ENCODE results near the gene TSPAN9. TPM values are rescaled to one million over a fixed set of nuclear protein-coding genes. Genes with fewer than 3 reads are reported as not detected.

The TSPAN9 gene
- polyA plus RNA-seq, 3 donors = 0.15 to 0.34 (median 0.25) TPM

DNA sequence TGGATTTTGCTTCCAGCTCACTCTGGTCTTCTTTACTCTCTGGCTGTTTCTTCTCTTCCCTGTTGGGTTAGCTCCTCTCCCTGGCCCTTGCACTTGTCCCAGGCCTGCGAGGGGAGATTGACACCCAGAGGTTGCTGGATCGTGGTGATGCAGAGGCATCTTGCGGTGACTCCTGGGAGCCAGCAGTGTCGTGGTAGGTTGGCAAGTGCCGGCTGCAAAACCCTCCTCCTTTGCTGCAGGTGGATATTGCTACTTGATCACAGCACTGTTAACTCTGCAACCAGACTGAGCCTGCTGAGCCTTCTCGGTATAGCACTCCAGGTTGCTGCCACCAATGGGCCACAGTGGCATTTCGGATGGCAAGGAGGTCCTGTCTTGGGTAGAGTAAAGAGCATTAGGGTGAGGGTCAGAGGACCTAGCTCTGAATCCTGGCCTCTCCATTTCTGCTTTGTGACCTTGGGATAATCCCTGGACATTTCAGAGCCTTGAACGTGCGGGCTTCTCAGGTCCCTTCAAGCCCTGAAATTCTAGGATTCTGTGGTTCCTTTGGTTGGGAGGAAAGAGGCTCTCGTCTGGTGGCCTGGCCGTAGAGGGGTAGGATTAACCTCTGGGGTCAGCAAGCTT lies 87.4 kb downstream of the TSPAN9 start:
- H3K79me2 ChIP-seq (ENCODE audit: insufficient read depth, low read length) = no peaks in the 10 kb centered on the region
- Mint-ChIP-seq H3K36me3 (no peaks in the 10 kb centered on the region), H3K4me3 (no peak overlapping the region), H3K9me3 (peaks cover 0 to 7% (median 2%) of the 10 kb centered on the region in 7 donors), H3K27me3 (ENCODE audit: low read depth in 3 of 3) (peaks cover 11 to 18% (median 16%) of the 10 kb centered on the region in 3 donors), H3K27ac (no peak overlapping the region), H3K4me1 (no peaks in the 10 kb centered on the region)
- H3K4me3 ChIP-seq (replicated peaks in 1 of 3; ENCODE audit: low read depth in 2 of 3, low read length in 3 of 3) = no peak overlapping the region
- no peaks in the 10 kb centered on the region for H4K20me1 ChIP-seq (ENCODE audit: insufficient read depth, low read length)
- H3K27me3 ChIP-seq (ENCODE audit: control insufficient read depth in 2 of 2, insufficient read depth in 2 of 2, low read length in 2 of 2) = no peaks in the 10 kb centered on the region
- TF ChIP-seq CTCF (IDR thresholded peaks at IDR 0.05) = no peak
- intact Hi-C loops (cut with micrococcal nuclease) = no loop called here
- no peak overlapping the region for H3K27ac ChIP-seq (ENCODE audit: low read depth in 1 of 2, low read length in 2 of 2)
- H3K4me1 ChIP-seq (ENCODE audit: control insufficient read depth in 1 of 2, insufficient read depth in 2 of 2, low read length in 2 of 2) = no peaks in the 10 kb centered on the region
- no peak overlapping the region for H3K9ac ChIP-seq (ENCODE audit: insufficient read depth, low read length, poor library complexity, severe bottlenecking)
- H3K9me3 ChIP-seq (replicated peaks in 1 of 2; ENCODE audit: control insufficient read depth in 1 of 2, insufficient read depth in 1 of 2, low read length in 2 of 2) = no peaks in the 10 kb centered on the region
- H2AFZ ChIP-seq (ENCODE audit: insufficient read depth, low read depth, low read length, poor library complexity, severe bottlenecking) = no peak overlapping the region
- DNase-seq = no peak
- WGBS (ENCODE audit: insufficient coverage) = 90% methylated on average over 11 of the region's 11 CpGs
- H3K36me3 ChIP-seq (replicated peaks in 1 of 2; ENCODE audit: control insufficient read depth in 1 of 2, insufficient read depth in 2 of 2, low read length in 2 of 2) = no peaks in the 10 kb centered on the region
- H3K4me2 ChIP-seq (replicated peaks; ENCODE audit: extremely low read depth, low read length, poor library complexity, severe bottlenecking) = no peak overlapping the region

GRCh38 chr12:3165078-3165980 lies 88.2 kb downstream of the TSPAN9 start:
- DNase-seq = no peak
- no peaks in the 10 kb centered on the region for H3K4me1 ChIP-seq (ENCODE audit: control insufficient read depth in 1 of 2, insufficient read depth in 2 of 2, low read length in 2 of 2)
- Mint-ChIP-seq H3K4me1 (no peaks in the 10 kb centered on the region), H3K4me3 (no peak overlapping the region), H3K9me3 (peaks cover 0 to 5% (median 2%) of the 10 kb centered on the region in 7 donors), H3K27ac (no peak overlapping the region), H3K36me3 (no peaks in the 10 kb centered on the region), H3K27me3 (ENCODE audit: low read depth in 3 of 3) (peaks cover 11 to 19% (median 18%) of the 10 kb centered on the region in 3 donors)
- H3K79me2 ChIP-seq (ENCODE audit: insufficient read depth, low read length) = no peaks in the 10 kb centered on the region
- no peaks in the 10 kb centered on the region for H3K27me3 ChIP-seq (ENCODE audit: control insufficient read depth in 2 of 2, insufficient read depth in 2 of 2, low read length in 2 of 2)
- H3K9me3 ChIP-seq (replicated peaks in 1 of 2; ENCODE audit: control insufficient read depth in 1 of 2, insufficient read depth in 1 of 2, low read length in 2 of 2) = no peaks in the 10 kb centered on the region
- H3K4me2 ChIP-seq (replicated peaks; ENCODE audit: extremely low read depth, low read length, poor library complexity, severe bottlenecking) = no peak overlapping the region
- H3K27ac ChIP-seq (ENCODE audit: low read depth in 1 of 2, low read length in 2 of 2) = no peak overlapping the region
- no peak overlapping the region for H3K9ac ChIP-seq (ENCODE audit: insufficient read depth, low read length, poor library complexity, severe bottlenecking)
- H3K4me3 ChIP-seq (replicated peaks in 1 of 3; ENCODE audit: low read depth in 2 of 3, low read length in 3 of 3) = no peak overlapping the region
- no peak for TF ChIP-seq CTCF (IDR thresholded peaks at IDR 0.05)
- no peaks in the 10 kb centered on the region for H4K20me1 ChIP-seq (ENCODE audit: insufficient read depth, low read length)
- H3K36me3 ChIP-seq (replicated peaks in 1 of 2; ENCODE audit: control insufficient read depth in 1 of 2, insufficient read depth in 2 of 2, low read length in 2 of 2) = no peaks in the 10 kb centered on the region
- 92% methylated on average over 19 of the region's 22 CpGs for WGBS (ENCODE audit: insufficient coverage)
- no peak overlapping the region for H2AFZ ChIP-seq (ENCODE audit: insufficient read depth, low read depth, low read length, poor library complexity, severe bottlenecking)
- intact Hi-C loops (cut with micrococcal nuclease) = no loop called here
